SJSA1 (cell line): ENCODE results near the gene HYAL4. TPM values are rescaled to one million over a fixed set of nuclear protein-coding genes. Genes with fewer than 3 reads are reported as not detected.

Source experiments
- DNase-seq, 2 experiments: peaks; one replicate each; pipeline ENCODE4 v3.0.0-alpha.2; 2015 to 2020; ENCODE audit warnings: low spot score in 2 of 2, low read depth in 1 of 2
- H3K27ac ChIP-seq: fragments of 250-450 bp; sonication (Bioruptor Pico); 2 replicates; pipeline ENCODE4 v1.5.1; 2020; ENCODE audit warnings: mild to moderate bottlenecking, moderate library complexity
- H3K27me3 ChIP-seq: fragments of 250-450 bp; sonication (Bioruptor Pico); replicated peaks from 2 replicates; pipeline ENCODE4 v1.5.1; 2020; ENCODE audit warnings: mild to moderate bottlenecking, moderate library complexity
- H3K36me3 ChIP-seq: fragments of 250-450 bp; sonication (Bioruptor Pico); 2 replicates; pipeline ENCODE4 v1.5.1; 2020; ENCODE audit warnings: mild to moderate bottlenecking
- H3K4me1 ChIP-seq: fragments of 250-450 bp; sonication (Bioruptor Pico); replicated peaks from 2 replicates; pipeline ENCODE4 v1.6.1; 2021; ENCODE audit warnings: mild to moderate bottlenecking
- H3K4me3 ChIP-seq: fragments of 250-450 bp; sonication (Bioruptor Pico); 2 replicates; pipeline ENCODE4 v1.5.1; 2020; ENCODE audit warnings: mild to moderate bottlenecking
- H3K9me3 ChIP-seq: fragments of 250-450 bp; sonication (Bioruptor Pico); replicated peaks from 2 replicates; pipeline ENCODE4 v1.5.1; 2020; ENCODE audit warnings: mild to moderate bottlenecking
- total RNA-seq: library from RNA; depleted of rRNA; stranded (reverse); fragments of >200 nt; shearing (Covaris generic); gene quantifications from 2 replicates; pipeline ENCODE4 v1.2.3, GENCODE V29; 2014

Gene HYAL4
- total RNA-seq, 1 experiment from 2014 or later, result not detected

- Histone ChIP-seq H3K4me1 (no peaks in the 10 kb centered on the region), H3K27ac (no peak overlapping the region), H3K9me3 (no peaks in the 10 kb centered on the region), H3K27me3 (0 out of 2 replicates have a peak, but pooled peaks cover 3% of the 10 kb centered on the region), H3K36me3 (no peaks in the 10 kb centered on the region), H3K4me3 (no peak overlapping the region)
- no peak for DNase-seq
Observed at GRCh38 chr7:123862775-123863174, 17.8 kb downstream of the HYAL4 start.

DNA sequence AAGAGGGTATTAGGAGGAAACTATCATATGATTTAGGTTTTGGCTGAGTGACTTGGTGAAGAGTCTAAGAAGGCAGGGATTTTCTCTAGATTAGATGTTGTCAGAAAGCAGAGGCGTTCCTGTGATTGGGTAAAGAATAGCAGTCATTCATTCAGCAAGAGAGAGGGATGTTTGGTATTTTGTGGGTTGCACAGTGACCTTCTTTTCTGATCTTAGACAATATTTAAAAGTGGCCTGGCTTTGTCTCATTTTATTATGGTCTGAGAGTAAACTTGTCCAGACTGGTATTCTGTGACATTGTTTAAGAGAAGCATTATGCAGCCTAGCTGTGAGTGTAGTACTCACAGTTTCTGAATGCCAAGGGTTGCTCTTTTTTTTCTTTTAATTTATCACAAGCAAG lies 18.5 kb downstream of the HYAL4 start:
- Histone ChIP-seq H3K27ac (no peak overlapping the region), H3K9me3 (no peaks in the 10 kb centered on the region), H3K27me3 (0 out of 2 replicates have a peak, but pooled peaks cover 3% of the 10 kb centered on the region)

DNA sequence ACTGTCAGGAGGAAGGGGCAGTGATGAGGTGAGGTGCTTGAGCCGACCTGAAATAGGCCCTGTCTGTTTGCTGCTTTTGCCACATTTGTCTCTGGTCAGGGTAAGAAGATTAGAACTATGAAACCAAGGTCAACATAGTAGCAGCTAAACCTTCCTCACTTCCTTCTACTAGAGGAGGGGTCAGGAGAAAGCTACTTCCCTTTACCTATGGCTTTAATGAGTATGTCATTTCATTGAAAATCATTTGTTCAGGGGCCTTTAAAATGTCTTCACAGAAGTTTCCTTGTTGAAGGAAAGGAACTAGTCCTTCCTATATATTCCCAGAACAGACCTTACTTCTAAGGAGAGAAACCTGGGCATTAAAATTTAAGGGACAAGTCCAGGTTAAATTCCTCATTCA lies 19.0 kb downstream of the HYAL4 start:
- H3K4me1 ChIP-seq, result no peaks in the 10 kb centered on the region
- no peaks in the 10 kb centered on the region for H3K36me3 ChIP-seq
- no peak overlapping the region for H3K27ac ChIP-seq
- peaks cover 3% of the 10 kb centered on the region; the same call in 1 of the 2 replicates for H3K27me3 ChIP-seq
- no peaks in the 10 kb centered on the region for H3K9me3 ChIP-seq
- H3K4me3 ChIP-seq, result no peak overlapping the region
- DNase-seq, result no peak

More for the DNA sequence above, 18.5 kb downstream of the HYAL4 start:
- Histone ChIP-seq H3K4me1 (no peaks in the 10 kb centered on the region), H3K4me3 (no peak overlapping the region), H3K36me3 (no peaks in the 10 kb centered on the region)
- DNase-seq, result no peak

GRCh38 chr7:123864436-123864835 lies 19.5 kb downstream of the HYAL4 start:
- H3K4me3 ChIP-seq, result no peak overlapping the region
- peaks cover 3% of the 10 kb centered on the region; the same call in 1 of the 2 replicates for H3K27me3 ChIP-seq
- DNase-seq, result no peak
- no peak overlapping the region for H3K27ac ChIP-seq
- no peaks in the 10 kb centered on the region for H3K4me1 ChIP-seq
- H3K36me3 ChIP-seq, result no peaks in the 10 kb centered on the region
- no peaks in the 10 kb centered on the region for H3K9me3 ChIP-seq

GRCh38 chr7:123864966-123865365 lies 20.0 kb downstream of the HYAL4 start:
- no peak for DNase-seq
- peaks cover 3% of the 10 kb centered on the region; the same call in 1 of the 2 replicates for H3K27me3 ChIP-seq
- no peak overlapping the region for H3K27ac ChIP-seq
- H3K4me3 ChIP-seq, result no peak overlapping the region
- no peaks in the 10 kb centered on the region for H3K4me1 ChIP-seq
- H3K9me3 ChIP-seq, result no peaks in the 10 kb centered on the region
- no peaks in the 10 kb centered on the region for H3K36me3 ChIP-seq

- Histone ChIP-seq H3K36me3 (no peaks in the 10 kb centered on the region), H3K27ac (no peak overlapping the region), H3K9me3 (no peaks in the 10 kb centered on the region), H3K4me1 (no peaks in the 10 kb centered on the region), H3K27me3 (peaks cover 3% of the 10 kb centered on the region; the same call in 1 of the 2 replicates), H3K4me3 (no peak overlapping the region)
- peak in 1 of 2 experiments; percentile 25 for DNase-seq
Observed at GRCh38 chr7:123865517-123866117, 20.6 kb downstream of the HYAL4 start.

- DNase-seq, result no peak
- Histone ChIP-seq H3K27ac (no peak overlapping the region), H3K4me3 (no peak overlapping the region), H3K27me3 (peaks cover 3% of the 10 kb centered on the region; the same call in 1 of the 2 replicates), H3K4me1 (no peaks in the 10 kb centered on the region), H3K36me3 (no peaks in the 10 kb centered on the region), H3K9me3 (no peaks in the 10 kb centered on the region)
Observed at GRCh38 chr7:123867225-123867624, 22.3 kb downstream of the HYAL4 start.

DNA sequence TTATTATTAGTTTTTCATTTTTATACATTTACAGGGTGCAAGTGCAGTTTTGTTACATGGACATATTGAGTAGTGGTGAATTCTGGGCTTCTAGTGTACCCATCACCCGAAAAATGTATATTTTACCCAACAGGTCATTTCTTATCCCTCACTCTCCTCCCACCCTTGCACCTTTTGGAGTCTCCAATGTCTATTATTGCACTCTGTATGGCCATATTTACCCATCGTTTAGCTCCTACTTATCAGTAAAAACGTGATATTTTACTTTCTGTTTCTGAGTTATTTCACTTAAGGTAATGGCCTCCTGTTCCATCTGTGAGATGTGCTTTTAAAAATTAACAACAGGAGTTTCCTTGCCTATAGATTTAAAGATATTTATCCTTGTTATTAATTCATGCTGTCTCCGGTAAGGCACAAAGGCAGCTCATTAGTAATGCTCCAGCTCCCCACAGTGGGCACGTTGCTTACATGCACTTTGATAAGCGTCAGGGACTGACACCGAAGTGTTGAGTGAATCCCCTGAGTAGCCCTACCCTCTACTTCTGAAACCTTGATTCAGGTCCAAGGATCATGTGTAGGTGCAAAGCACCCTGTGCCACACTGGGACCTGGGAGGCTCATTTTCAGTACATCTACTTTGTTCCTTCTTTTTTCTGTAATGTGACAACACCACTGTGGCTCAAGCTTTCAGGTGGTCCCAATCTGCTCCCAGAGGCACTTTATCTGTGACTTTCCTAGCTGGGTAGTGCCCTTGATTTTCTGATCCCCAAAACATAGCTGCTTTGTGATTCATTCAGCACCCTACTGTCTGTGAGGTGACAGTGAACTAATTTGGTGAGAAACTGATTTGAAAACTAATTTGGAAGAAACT lies 27.3 kb downstream of the HYAL4 start:
- H3K4me3 ChIP-seq, result no peak overlapping the region
- peak in 1 of 2 experiments; percentile 7 for DNase-seq
- H3K9me3 ChIP-seq, result no peaks in the 10 kb centered on the region
- no peaks in the 10 kb centered on the region for H3K36me3 ChIP-seq
- no peaks in the 10 kb centered on the region for H3K4me1 ChIP-seq
- no peak overlapping the region for H3K27ac ChIP-seq
- peaks cover 12% of the 10 kb centered on the region; the same call in 1 of the 2 replicates for H3K27me3 ChIP-seq

DNA sequence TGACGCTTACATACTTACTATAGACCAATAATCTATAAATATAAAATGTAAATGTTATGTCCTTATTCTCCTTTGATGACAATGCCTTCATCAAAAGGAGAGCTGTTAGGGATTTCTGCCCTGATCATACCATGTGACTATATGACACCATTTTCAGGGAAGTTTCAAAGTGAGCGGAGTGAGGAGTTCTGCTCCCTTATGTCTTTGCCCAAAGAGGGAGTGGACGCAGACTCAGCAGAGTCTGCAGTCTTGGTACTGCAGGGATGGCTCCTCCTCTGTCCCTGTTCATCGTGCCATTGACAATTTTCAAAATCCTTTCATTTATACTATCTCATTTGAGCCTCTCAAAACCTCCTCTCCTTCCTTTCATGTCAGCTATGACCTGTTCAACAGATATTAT lies 27.9 kb downstream of the HYAL4 start:
- H3K27me3 ChIP-seq, result peaks cover 9% of the 10 kb centered on the region; the same call in 1 of the 2 replicates
- no peak overlapping the region for H3K27ac ChIP-seq
- H3K4me1 ChIP-seq, result no peaks in the 10 kb centered on the region
- H3K4me3 ChIP-seq, result no peak overlapping the region
- no peak for DNase-seq
- H3K9me3 ChIP-seq, result no peaks in the 10 kb centered on the region
- no peaks in the 10 kb centered on the region for H3K36me3 ChIP-seq

GRCh38 chr7:123876557-123877256 lies 31.7 kb downstream of the HYAL4 start:
- no peaks in the 10 kb centered on the region for H3K9me3 ChIP-seq
- H3K4me1 ChIP-seq, result no peaks in the 10 kb centered on the region
- H3K4me3 ChIP-seq, result no peak overlapping the region
- H3K27me3 ChIP-seq, result peaks cover 13% of the 10 kb centered on the region; the same call in 1 of the 2 replicates
- H3K36me3 ChIP-seq, result no peaks in the 10 kb centered on the region
- DNase-seq, result no peak
- H3K27ac ChIP-seq, result no peak overlapping the region

- no peaks in the 10 kb centered on the region for H3K4me1 ChIP-seq
- peaks cover 13% of the 10 kb centered on the region; the same call in 1 of the 2 replicates for H3K27me3 ChIP-seq
- DNase-seq, result no peak
- H3K4me3 ChIP-seq, result no peak overlapping the region
- H3K9me3 ChIP-seq, result no peaks in the 10 kb centered on the region
- no peak overlapping the region for H3K27ac ChIP-seq
- no peaks in the 10 kb centered on the region for H3K36me3 ChIP-seq
Observed at GRCh38 chr7:123879628-123880027, 34.7 kb downstream of the HYAL4 start.

DNA sequence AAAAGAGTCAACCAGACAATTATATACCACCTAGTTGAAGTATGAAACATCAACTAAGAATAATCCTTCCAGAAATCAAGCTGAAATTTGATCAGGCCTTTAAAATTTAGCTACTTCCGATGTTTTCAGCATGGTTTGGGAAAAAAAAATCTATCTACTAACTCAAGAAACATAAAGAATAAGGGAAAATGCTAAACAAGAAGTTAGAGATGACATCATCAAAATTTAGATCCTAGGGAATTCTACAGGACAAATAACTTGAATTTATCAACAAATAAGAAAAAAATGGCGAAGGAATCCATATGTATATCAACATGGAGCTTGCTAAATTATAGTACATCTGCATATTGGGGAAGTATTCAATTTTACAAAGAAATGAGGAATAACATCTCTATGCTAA lies 36.3 kb downstream of the HYAL4 start:
- no peak for DNase-seq
- no peaks in the 10 kb centered on the region for H3K4me1 ChIP-seq
- H3K4me3 ChIP-seq, result no peak overlapping the region
- H3K27me3 ChIP-seq, result peaks cover 6% of the 10 kb centered on the region; the same call in 1 of the 2 replicates
- no peaks in the 10 kb centered on the region for H3K36me3 ChIP-seq
- H3K27ac ChIP-seq, result no peak overlapping the region
- H3K9me3 ChIP-seq, result no peaks in the 10 kb centered on the region

GRCh38 chr7:123883154-123883553 lies 38.2 kb downstream of the HYAL4 start:
- Histone ChIP-seq H3K27ac (no peak overlapping the region), H3K4me1 (no peaks in the 10 kb centered on the region), H3K27me3 (0 out of 2 replicates have a peak, but pooled peaks cover 4% of the 10 kb centered on the region), H3K36me3 (no peaks in the 10 kb centered on the region), H3K4me3 (no peak overlapping the region), H3K9me3 (no peaks in the 10 kb centered on the region)
- no peak for DNase-seq
